ENCODE measurements around the gene RNFT2. TPM values are rescaled to one million over a fixed set of nuclear protein-coding genes. Genes with fewer than 3 reads are reported as not detected.
A peak's percentile ranks its signal among the peaks of the same experiment; 100 is the strongest.

The RNFT2 gene
- total RNA-seq, 4 donors from 2014 or later, result 0.26 to 0.38 TPM; not detected in 2

DNA sequence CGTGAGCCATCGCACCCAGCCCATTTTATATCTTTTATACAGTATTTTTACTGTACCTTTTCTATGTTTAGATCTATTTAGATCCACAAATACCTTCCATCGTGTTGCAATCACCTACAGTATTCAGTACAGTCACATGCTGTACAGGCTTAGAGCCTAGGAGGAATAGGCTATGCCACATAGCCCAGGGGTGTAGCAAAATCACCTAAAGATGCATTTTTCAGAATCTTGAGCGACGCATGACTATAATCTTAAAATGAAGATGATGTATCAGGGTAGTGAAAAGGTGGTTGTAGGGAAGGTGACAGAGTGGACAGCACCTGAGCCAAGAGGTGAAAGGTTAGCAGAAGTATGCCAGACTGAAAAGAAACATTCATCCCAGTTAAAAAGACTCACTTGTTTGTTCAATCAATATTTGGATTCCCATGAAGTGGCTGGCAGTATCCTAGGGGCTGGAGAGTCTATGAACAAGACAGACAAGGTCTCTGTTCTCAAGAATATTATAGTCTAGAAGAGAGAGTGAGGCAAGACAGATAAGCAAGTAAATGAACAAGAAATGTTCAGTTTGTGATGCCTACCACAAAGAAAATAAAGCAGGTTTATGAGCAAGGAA lies 3.9 kb upstream of the RNFT2 start:
- Histone ChIP-seq H3K27ac (no peak overlapping the region), H3K27me3 (no peaks in the 10 kb centered on the region), H3K4me1 (peaks cover 4 to 29% (median 12%) of the 10 kb centered on the region in 3 donors), H3K9me3 (no peaks in the 10 kb centered on the region), H3K36me3 (peaks cover 0 to 30% (median 0%) of the 10 kb centered on the region in 3 donors), H3K4me3 (no peak overlapping the region)
- no peak for DNase-seq
- 86 to 90% methylated on average over 5 of the region's 5 CpGs for WGBS, 2 donors
- TF ChIP-seq, protein P1, sequence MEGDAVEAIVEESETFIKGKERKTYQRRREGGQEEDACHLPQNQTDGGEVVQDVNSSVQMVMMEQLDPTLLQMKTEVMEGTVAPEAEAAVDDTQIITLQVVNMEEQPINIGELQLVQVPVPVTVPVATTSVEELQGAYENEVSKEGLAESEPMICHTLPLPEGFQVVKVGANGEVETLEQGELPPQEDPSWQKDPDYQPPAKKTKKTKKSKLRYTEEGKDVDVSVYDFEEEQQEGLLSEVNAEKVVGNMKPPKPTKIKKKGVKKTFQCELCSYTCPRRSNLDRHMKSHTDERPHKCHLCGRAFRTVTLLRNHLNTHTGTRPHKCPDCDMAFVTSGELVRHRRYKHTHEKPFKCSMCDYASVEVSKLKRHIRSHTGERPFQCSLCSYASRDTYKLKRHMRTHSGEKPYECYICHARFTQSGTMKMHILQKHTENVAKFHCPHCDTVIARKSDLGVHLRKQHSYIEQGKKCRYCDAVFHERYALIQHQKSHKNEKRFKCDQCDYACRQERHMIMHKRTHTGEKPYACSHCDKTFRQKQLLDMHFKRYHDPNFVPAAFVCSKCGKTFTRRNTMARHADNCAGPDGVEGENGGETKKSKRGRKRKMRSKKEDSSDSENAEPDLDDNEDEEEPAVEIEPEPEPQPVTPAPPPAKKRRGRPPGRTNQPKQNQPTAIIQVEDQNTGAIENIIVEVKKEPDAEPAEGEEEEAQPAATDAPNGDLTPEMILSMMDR (IDR thresholded peaks at IDR 0.05), result no peak
- TF ChIP-seq POLR2A (IDR thresholded peaks at IDR 0.05), result no peak
- intact Hi-C loops (cut with DNase I), result loop anchor here (10.0 kb wide), 1 partner anchor 81 kb away; no protein-coding TSS in a partner anchor

DNA sequence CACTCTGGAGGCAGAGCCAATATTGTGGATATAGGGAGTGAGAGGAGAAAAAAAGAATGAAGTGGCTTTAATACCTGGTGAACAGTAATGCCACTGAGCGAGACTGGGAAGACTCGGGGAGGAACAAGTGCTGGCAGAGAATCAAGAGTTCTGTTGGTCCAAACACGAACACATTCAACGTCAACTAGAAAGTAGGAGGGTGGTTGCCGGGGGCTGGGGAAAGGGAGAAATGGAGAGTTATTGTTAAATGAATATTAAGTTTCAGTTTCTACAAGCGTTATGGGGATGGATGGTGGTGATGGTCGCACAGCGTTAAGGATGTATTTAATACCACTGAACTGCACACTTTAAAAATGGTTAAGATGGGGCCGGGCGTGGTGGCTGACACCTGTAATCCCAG lies 3.0 kb upstream of the RNFT2 start:
- intact Hi-C loops (cut with DNase I), result loop anchor here (10.0 kb wide), 1 partner anchor 80 kb away; no protein-coding TSS in a partner anchor
- Histone ChIP-seq H3K9me3 (no peaks in the 10 kb centered on the region), H3K27ac (no peak overlapping the region), H3K36me3 (peaks cover 0 to 30% (median 0%) of the 10 kb centered on the region in 3 donors), H3K4me3 (no peak overlapping the region), H3K27me3 (no peaks in the 10 kb centered on the region), H3K4me1 (peaks cover 4 to 29% (median 12%) of the 10 kb centered on the region in 3 donors)
- TF ChIP-seq, protein P1 (IDR thresholded peaks at IDR 0.05), result no peak
- TF ChIP-seq POLR2A (IDR thresholded peaks at IDR 0.05), result no peak
- 85 to 86% methylated on average over 10 of the region's 10 CpGs for WGBS, 2 donors
- no peak for DNase-seq

DNA sequence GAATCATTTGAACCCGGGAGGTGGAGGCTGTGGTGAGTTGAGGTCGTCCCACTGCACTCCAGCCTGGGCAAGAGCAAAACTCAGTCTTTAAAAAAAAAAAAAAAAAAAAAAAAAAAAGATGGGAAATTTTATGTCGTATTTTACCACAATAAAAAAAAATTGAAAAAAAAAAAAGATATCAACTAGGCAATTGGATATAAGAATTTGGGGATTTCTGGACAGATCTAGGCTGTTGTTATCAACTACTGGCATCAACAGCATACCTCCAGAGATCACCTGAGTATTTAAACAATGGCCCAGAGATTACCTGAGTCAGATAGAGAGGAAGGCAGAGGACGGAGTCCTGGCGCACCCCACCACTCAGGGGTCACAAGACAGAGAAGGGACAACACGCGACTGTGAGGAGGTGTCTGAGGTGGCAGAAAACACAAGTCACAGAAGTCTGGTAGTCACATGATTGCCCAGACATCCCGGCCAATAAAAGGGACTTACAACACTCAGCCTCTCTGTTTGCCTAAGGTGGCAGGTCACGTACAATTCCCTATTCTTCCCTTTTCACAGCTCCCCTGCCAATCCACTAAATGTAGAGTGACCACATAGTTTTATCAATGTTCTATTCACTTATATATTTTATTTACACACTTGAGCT lies 2.0 kb upstream of the RNFT2 start:
- H3K4me3 ChIP-seq, result peak overlapping the region in 1 of 4 donors; percentile 97
- H3K4me1 ChIP-seq, result peaks cover 4 to 29% (median 12%) of the 10 kb centered on the region in 3 donors
- H3K36me3 ChIP-seq, result peaks cover 0 to 30% (median 0%) of the 10 kb centered on the region in 3 donors
- no peak for TF ChIP-seq POLR2A (IDR thresholded peaks at IDR 0.05)
- TF ChIP-seq, protein P1 (IDR thresholded peaks at IDR 0.05), result no peak
- DNase-seq, result no peak
- intact Hi-C loops (cut with DNase I), result loop anchor here (10.0 kb wide), 1 partner anchor 79 kb away; no protein-coding TSS in a partner anchor
- no peaks in the 10 kb centered on the region for H3K27me3 ChIP-seq
- H3K27ac ChIP-seq, result no peak overlapping the region
- H3K9me3 ChIP-seq, result no peaks in the 10 kb centered on the region
- 65 to 70% methylated on average over 7 to 9 of the region's 9 CpGs for WGBS, 2 donors

DNA sequence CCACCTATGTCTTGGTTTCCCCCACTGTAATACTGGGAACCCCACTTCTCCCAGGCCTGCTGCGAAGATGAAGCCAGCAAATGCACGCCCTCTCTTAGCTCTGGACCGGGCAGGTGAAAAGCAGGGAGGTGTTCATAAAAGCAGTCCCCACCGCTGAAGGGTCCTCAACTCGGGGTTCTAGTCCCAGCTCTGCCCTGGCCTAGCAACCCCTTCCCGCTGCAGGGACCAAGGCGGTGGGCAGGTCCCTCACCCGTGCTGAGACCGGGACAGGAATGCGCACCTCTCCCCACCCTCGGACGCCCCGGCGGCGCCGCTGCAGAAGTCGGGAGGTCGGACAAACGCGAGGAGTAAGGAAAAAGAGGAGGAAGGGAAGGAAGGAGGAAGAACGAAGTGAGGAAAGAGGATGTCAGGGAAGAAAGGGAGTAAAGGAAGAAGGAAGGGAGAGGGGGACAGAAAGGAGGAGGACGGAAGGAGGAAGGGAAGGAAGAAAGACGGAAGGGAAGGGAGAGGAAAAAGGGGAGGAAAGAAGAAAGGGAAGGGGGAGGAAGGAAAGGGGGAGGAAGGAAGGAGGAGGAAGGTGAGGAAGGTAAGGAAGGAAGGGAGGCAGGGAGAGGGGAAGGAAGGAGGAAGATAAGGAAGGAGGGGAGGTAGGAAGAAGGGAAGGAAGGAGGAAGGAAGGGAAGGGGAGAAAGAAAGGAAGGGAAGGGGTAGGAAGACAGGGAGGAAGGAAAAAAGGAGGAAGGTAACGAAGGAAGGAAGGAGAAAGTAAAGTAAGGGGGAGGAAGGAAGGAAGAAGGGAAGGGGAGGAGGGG lies 947 bp upstream of the RNFT2 start:
- intact Hi-C loops (cut with DNase I), result loop anchor here (10.0 kb wide), 1 partner anchor 78 kb away; no protein-coding TSS in a partner anchor
- WGBS, 2 donors, result 0 to 6% methylated on average over 10 to 18 of the region's 24 CpGs
- Histone ChIP-seq H3K9me3 (no peaks in the 10 kb centered on the region), H3K4me1 (peaks cover 4 to 21% (median 12%) of the 10 kb centered on the region in 3 donors), H3K4me3 (peak overlapping the region; percentile 85 to 97 (median 88)), H3K27ac (peak overlapping the region; percentile 78 to 92 (median 86)), H3K36me3 (peaks cover 0 to 30% (median 0%) of the 10 kb centered on the region in 3 donors), H3K27me3 (no peaks in the 10 kb centered on the region)
- no peak for DNase-seq
- TF ChIP-seq, protein P1 (IDR thresholded peaks at IDR 0.05), result no peak
- TF ChIP-seq POLR2A (IDR thresholded peaks at IDR 0.05), result no peak

Measured in esophagus squamous epithelium (tissue), 5 donors.